ENCODE measurements around the gene IL6. TPM values are rescaled to one million over a fixed set of nuclear protein-coding genes. Genes with fewer than 3 reads are reported as not detected.

The IL6 gene
- total RNA-seq, result 3.1 and 5.2 TPM in 2 replicates

DNA sequence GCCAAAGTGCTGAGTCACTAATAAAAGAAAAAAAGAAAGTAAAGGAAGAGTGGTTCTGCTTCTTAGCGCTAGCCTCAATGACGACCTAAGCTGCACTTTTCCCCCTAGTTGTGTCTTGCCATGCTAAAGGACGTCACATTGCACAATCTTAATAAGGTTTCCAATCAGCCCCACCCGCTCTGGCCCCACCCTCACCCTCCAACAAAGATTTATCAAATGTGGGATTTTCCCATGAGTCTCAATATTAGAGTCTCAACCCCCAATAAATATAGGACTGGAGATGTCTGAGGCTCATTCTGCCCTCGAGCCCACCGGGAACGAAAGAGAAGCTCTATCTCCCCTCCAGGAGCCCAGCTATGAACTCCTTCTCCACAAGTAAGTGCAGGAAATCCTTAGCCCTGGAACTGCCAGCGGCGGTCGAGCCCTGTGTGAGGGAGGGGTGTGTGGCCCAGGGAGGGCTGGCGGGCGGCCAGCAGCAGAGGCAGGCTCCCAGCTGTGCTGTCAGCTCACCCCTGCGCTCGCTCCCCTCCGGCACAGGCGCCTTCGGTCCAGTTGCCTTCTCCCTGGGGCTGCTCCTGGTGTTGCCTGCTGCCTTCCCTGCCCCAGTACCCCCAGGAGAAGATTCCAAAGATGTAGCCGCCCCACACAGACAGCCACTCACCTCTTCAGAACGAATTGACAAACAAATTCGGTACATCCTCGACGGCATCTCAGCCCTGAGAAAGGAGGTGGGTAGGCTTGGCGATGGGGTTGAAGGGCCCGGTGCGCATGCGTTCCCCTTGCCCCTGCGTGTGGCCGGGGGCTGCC is at the start of gene IL6:
Gene IL6 (plus strand): TSS at position 294 of the 807 bp plus-strand sequence. CDS start 63 bp downstream, at position 357.

Other genes starting within 250 kb of the IL6 start
- gene STEAP1B, start 227.0 kb upstream of the IL6 start, total RNA-seq, result 1.1 and 1.8 TPM in 2 replicates
- gene TOMM7, start 95.6 kb downstream of the IL6 start, total RNA-seq, result 148 and 155 TPM in 2 replicates